Fibroblast of lung (primary cell): ENCODE results near the gene WFIKKN1. TPM values are rescaled to one million over a fixed set of nuclear protein-coding genes. Genes with fewer than 3 reads are reported as not detected.

Experiments used
- DNase-seq, 2 donors: peaks; one replicate each; pipeline versions ENCODE4 v3.0.0 to v3.0.0-alpha.2; 2010; ENCODE audit warnings: low read depth in 2 of 2
- H2AFZ ChIP-seq: 2 replicates; pipeline ENCODE4 v1.5.1; 2012; ENCODE audit warnings: low read length, control low read depth, inconsistent platforms
- H3K27ac ChIP-seq: 2 replicates; pipeline ENCODE4 v1.5.1; 2011; ENCODE audit warnings: low read length, control low read depth; ENCODE audit not compliant: insufficient read depth
- H3K27me3 ChIP-seq: 2 replicates; pipeline ENCODE4 v1.5.1; 2011; ENCODE audit warnings: mild to moderate bottlenecking, low read length; ENCODE audit not compliant: control insufficient read depth, insufficient read depth
- H3K36me3 ChIP-seq: 2 replicates; pipeline ENCODE4 v1.5.1; 2011; ENCODE audit warnings: low read length; ENCODE audit not compliant: control insufficient read depth, insufficient read depth
- H3K4me1 ChIP-seq: 2 replicates; pipeline ENCODE4 v1.5.1; 2011; ENCODE audit warnings: low read length; ENCODE audit not compliant: control insufficient read depth, insufficient read depth; ENCODE audit errors: extremely low read depth
- H3K4me2 ChIP-seq: 2 replicates; pipeline ENCODE4 v1.5.1; 2011; ENCODE audit warnings: low read length, control low read depth; ENCODE audit not compliant: insufficient read depth; ENCODE audit errors: extremely low read depth
- H3K4me3 ChIP-seq, 4 experiments: fragments of 200-600 bp in 1 of 4; sonication (generic) in 1 of 4; replicated peaks in 1 of 4; 2 replicates each; pipeline ENCODE4 v1.5.1; 2011 to 2016; ENCODE audit warnings: low read length in 4 of 4, low read depth in 3 of 4, mild to moderate bottlenecking in 3 of 4, control low read depth in 2 of 4, inconsistent platforms in 1 of 4, mixed read lengths in 1 of 4; ENCODE audit not compliant: insufficient read depth in 1 of 4; ENCODE audit errors: control extremely low read depth in 1 of 4
- H3K79me2 ChIP-seq: 2 replicates; pipeline ENCODE4 v1.5.1; 2012; ENCODE audit warnings: mild to moderate bottlenecking, low read length, inconsistent platforms; ENCODE audit not compliant: control insufficient read depth, insufficient read depth
- H3K9ac ChIP-seq: 2 replicates; pipeline ENCODE4 v1.5.1; 2011; ENCODE audit warnings: mild to moderate bottlenecking, low read length, control low read depth; ENCODE audit not compliant: insufficient read depth
- H3K9me3 ChIP-seq: 2 replicates; pipeline ENCODE4 v1.5.1; 2012; ENCODE audit warnings: low read depth, low read length; ENCODE audit not compliant: control insufficient read depth, insufficient read depth
- H4K20me1 ChIP-seq: 2 replicates; pipeline ENCODE4 v1.5.1; 2011; ENCODE audit warnings: low read length; ENCODE audit not compliant: control insufficient read depth, insufficient read depth; ENCODE audit errors: extremely low read depth
- CTCF ChIP-seq, 2 donors: IDR thresholded peaks in 1 of 2; conservative IDR thresholded peaks in 1 of 2; 1 replicate in 1 of 2; 2 replicates in 1 of 2; pipeline ENCODE4 v1.5.1; 2011 to 2012; ENCODE audit warnings: low read length in 2 of 2, control low read depth in 1 of 2, inconsistent platforms in 1 of 2, low read depth in 1 of 2, mild to moderate bottlenecking in 1 of 2
- EZH2 ChIP-seq: IDR thresholded peaks from 2 replicates; pipeline ENCODE4 v1.5.1; 2012; ENCODE audit warnings: low read length, control low read depth, mild to moderate bottlenecking; ENCODE audit errors: missing control alignments
- polyA plus RNA-seq, 2 donors: library from polyadenylated mRNA; depleted of rRNA in 1 of 2; stranded (reverse) in 1 of 2; unstranded in 1 of 2; fragments of >200 nt; gene quantifications; 2 replicates each; pipeline ENCODE4 v1.2.1, GENCODE V29; 2011 to 2012; ENCODE audit warnings: missing spikeins in 1 of 2
- total RNA-seq: library from RNA; depleted of rRNA; stranded (reverse); fragments of >200 nt; gene quantifications from 2 replicates; pipeline ENCODE4 v1.2.1, GENCODE V29; 2014

WFIKKN1 gene
- total and polyA plus RNA-seq, 2 donors (not counting 1 experiment from before 2014, with no cell fraction given): 0.17 TPM; not detected in 1

DNA sequence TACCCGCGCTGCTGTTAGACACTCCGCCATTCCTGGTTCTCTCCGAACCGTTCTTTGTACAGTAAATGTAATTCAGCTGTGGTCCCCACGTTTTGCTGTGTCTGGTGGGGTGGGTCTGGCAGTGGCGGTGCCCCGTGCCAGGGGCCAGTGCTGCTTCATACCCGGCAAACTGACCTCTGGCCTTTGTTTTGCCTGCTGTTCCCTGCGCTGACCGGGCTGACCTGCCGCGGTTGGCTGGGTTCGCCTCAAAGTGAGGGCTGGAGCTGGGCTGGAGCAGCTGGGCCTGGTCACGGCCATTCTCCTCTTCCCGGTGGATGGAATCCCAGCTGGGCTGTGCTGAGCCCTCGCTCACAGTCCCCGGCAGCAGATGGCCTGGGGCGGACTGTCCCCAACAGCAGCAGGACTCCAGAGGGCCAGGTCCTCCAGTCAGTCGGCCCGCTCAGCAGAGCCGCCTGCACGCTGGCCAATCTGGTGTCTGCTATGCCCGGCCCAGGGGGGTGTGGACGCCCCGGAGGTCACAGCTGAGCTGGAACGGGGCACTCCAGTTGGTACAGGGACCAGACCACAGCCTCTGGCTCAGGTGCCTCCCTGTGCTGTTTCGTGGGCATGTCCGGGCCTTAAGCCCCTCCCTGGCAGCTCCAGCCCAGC is 1.5 kb upstream of the WFIKKN1 start:
- no peak for DNase-seq
- H3K9me3 ChIP-seq: no peaks in the 10 kb centered on the region
- H3K4me2 ChIP-seq: no peak overlapping the region
- H3K4me1 ChIP-seq: peaks cover 2% of the 10 kb centered on the region
- H3K4me3 ChIP-seq: no peak overlapping the region
- H3K27ac ChIP-seq: no peak overlapping the region
- TF ChIP-seq CTCF (conservative IDR thresholded peaks at IDR 0.05 in 1 of 2, IDR thresholded peaks at IDR 0.05 in 1 of 2; ENCODE audit: low read depth in 1 of 2, low read length in 2 of 2) (no peak), EZH2 (no peak)
- peaks cover 17% of the 10 kb centered on the region for H3K36me3 ChIP-seq
- H3K27me3 ChIP-seq: no peaks in the 10 kb centered on the region
- H3K9ac ChIP-seq: no peak overlapping the region
- no peak overlapping the region for H2AFZ ChIP-seq
- H3K79me2 ChIP-seq: no peaks in the 10 kb centered on the region
- H4K20me1 ChIP-seq: no peaks in the 10 kb centered on the region

DNA sequence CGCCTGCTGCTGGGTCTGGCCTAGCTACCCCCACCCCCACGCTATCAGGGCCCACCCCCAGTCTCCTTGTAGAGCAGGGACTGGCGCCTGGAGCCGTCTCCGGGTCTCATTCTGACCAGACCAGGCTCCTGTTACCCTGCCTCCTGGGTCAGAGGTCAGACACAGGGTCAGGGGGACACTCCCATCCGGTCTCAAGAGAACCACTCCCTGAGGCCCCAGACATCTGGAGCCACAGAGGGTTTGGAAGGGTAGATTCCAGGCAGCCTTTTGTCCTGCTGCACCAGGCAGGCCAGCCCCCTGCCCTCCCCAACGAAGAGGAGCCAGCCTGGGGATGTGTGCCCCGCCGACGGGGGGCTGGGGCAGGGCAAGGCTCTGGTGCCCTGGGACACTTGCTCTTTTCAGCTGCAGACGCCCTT is 944 bp upstream of the WFIKKN1 start:
- Histone ChIP-seq H3K9ac (no peak overlapping the region), H3K9me3 (no peaks in the 10 kb centered on the region), H2AFZ (no peak overlapping the region), H3K4me3 (no peak overlapping the region), H3K27ac (no peak overlapping the region), H3K4me1 (peaks cover 2% of the 10 kb centered on the region), H3K4me2 (no peak overlapping the region), H3K27me3 (no peaks in the 10 kb centered on the region), H3K79me2 (no peaks in the 10 kb centered on the region), H3K36me3 (peaks cover 17% of the 10 kb centered on the region), H4K20me1 (no peaks in the 10 kb centered on the region)
- TF ChIP-seq CTCF (conservative IDR thresholded peaks at IDR 0.05 in 1 of 2, IDR thresholded peaks at IDR 0.05 in 1 of 2; ENCODE audit: low read depth in 1 of 2, low read length in 2 of 2) (no peak), EZH2 (no peak)
- DNase-seq: no peak

DNA sequence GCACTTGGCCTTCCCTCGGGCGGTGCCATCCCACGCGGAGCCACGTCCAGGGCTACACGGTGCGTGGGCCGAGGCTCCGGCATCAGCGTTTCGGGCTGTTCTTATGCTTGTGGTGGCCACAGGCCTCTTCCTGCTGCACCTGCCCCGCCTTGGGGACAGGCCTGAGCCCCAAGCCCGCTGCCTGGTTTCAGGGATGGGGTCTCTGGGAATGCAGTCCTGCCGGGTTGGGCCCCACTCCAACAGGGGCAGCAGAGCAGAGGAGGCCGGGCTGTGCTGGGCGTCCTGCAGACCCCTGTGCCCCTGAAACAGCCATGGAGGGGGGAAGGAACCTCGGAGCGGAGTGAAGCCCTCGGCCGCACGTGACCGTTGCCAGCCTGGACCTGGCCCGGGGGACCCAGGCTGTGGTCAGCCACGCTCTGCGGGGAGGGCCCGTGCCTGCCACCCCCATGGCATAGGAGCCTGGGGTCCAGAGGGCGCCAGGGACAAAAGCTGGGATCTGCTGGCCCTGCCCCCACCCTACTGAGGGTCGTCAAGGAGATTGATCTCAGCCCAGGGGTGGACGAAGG is 453 bp upstream of the WFIKKN1 start:
- H3K79me2 ChIP-seq: peaks cover under 1% of the 10 kb centered on the region
- H3K9me3 ChIP-seq: no peaks in the 10 kb centered on the region
- no peak overlapping the region for H3K4me3 ChIP-seq
- H3K27ac ChIP-seq: no peak overlapping the region
- H2AFZ ChIP-seq: no peak overlapping the region
- no peak overlapping the region for H3K9ac ChIP-seq
- H3K36me3 ChIP-seq: peaks cover 17% of the 10 kb centered on the region
- H3K4me1 ChIP-seq: peaks cover 2% of the 10 kb centered on the region
- TF ChIP-seq EZH2 (no peak), CTCF (conservative IDR thresholded peaks at IDR 0.05 in 1 of 2, IDR thresholded peaks at IDR 0.05 in 1 of 2; ENCODE audit: low read depth in 1 of 2, low read length in 2 of 2) (no peak)
- H3K4me2 ChIP-seq: no peak overlapping the region
- no peaks in the 10 kb centered on the region for H3K27me3 ChIP-seq
- H4K20me1 ChIP-seq: no peaks in the 10 kb centered on the region
- no peak for DNase-seq
